ENCODE data around the gene OR56B4. TPM values are rescaled to one million over a fixed set of nuclear protein-coding genes. Genes with fewer than 3 reads are reported as not detected.
"Not testable (repeated sequence)": the region's sequence is repeated elsewhere in the genome, so short reads cannot be mapped to it uniquely, and the experiment has no call there.

OR56B4 gene
- total and polyA plus RNA-seq, 7 donors: not detected

GRCh38 chr11:6124245-6124644 is 16.8 kb downstream of the OR56B4 start:
- Histone ChIP-seq H3K9me3 (no peaks in the 10 kb centered on the region), H3K36me3 (no peaks in the 10 kb centered on the region), H3K27me3 (no peaks in the 10 kb centered on the region), H3K4me1 (no peaks in the 10 kb centered on the region), H3K4me3 (no peak overlapping the region), H3K27ac (no peak overlapping the region)
- intact Hi-C loops (cut with DNase I): no loop called here
- TF ChIP-seq POLR2A (IDR thresholded peaks at IDR 0.05): no peak
- no peak for TF ChIP-seq EP300 (IDR thresholded peaks at IDR 0.05)
- no peak for TF ChIP-seq POLR2AphosphoS5 (IDR thresholded peaks at IDR 0.05)
- no peak for TF ChIP-seq CTCF (IDR thresholded peaks at IDR 0.05)
- DNase-seq: no peak
- 22 to 35% methylated on average over 3 of the region's 3 CpGs for WGBS, 2 donors

GRCh38 chr11:6127881-6128280 is 20.4 kb downstream of the OR56B4 start:
- WGBS, 2 donors: 65 to 74% methylated on average over 4 of the region's 4 CpGs

GRCh38 chr11:6129011-6129410 is 21.5 kb downstream of the OR56B4 start:
- intact Hi-C loops (cut with DNase I): no loop called here
- H3K27me3 ChIP-seq: no peaks in the 10 kb centered on the region
- no peaks in the 10 kb centered on the region for H3K9me3 ChIP-seq
- H3K4me1 ChIP-seq: no peaks in the 10 kb centered on the region
- H3K27ac ChIP-seq: no peak overlapping the region
- H3K36me3 ChIP-seq: no peaks in the 10 kb centered on the region
- H3K4me3 ChIP-seq: no peak overlapping the region
- TF ChIP-seq POLR2A (IDR thresholded peaks at IDR 0.05) (no peak), CTCF (IDR thresholded peaks at IDR 0.05) (no peak), EP300 (IDR thresholded peaks at IDR 0.05) (no peak), POLR2AphosphoS5 (IDR thresholded peaks at IDR 0.05) (no peak)
- no peak for DNase-seq
- WGBS, 2 donors: 79 to 90% methylated on average over 1 of the region's 1 CpG

More at GRCh38 chr11:6127881-6128280, 20.4 kb downstream of the OR56B4 start:
- intact Hi-C loops (cut with DNase I): no loop called here
- Histone ChIP-seq H3K27ac (no peak overlapping the region), H3K4me3 (no peak overlapping the region), H3K36me3 (no peaks in the 10 kb centered on the region), H3K9me3 (no peaks in the 10 kb centered on the region), H3K4me1 (no peaks in the 10 kb centered on the region), H3K27me3 (no peaks in the 10 kb centered on the region)
- TF ChIP-seq CTCF (IDR thresholded peaks at IDR 0.05): no peak
- DNase-seq: no peak

GRCh38 chr11:6129635-6130034 is 22.2 kb downstream of the OR56B4 start:
- WGBS, 2 donors: 73 to 79% methylated on average over 1 of the region's 1 CpG
- Histone ChIP-seq H3K36me3 (no peaks in the 10 kb centered on the region), H3K9me3 (no peaks in the 10 kb centered on the region), H3K4me1 (no peaks in the 10 kb centered on the region), H3K27ac (no peak overlapping the region), H3K27me3 (no peaks in the 10 kb centered on the region), H3K4me3 (no peak overlapping the region)
- no peak for TF ChIP-seq CTCF (IDR thresholded peaks at IDR 0.05)
- intact Hi-C loops (cut with DNase I): no loop called here
- no peak for DNase-seq

GRCh38 chr11:6132431-6132830 is 24.9 kb downstream of the OR56B4 start:
- DNase-seq: no peak

GRCh38 chr11:6135936-6136335 is 28.5 kb downstream of the OR56B4 start:
- H3K27me3 ChIP-seq; intact Hi-C loops (cut with DNase I); H3K36me3 ChIP-seq; H3K4me3 ChIP-seq; H3K27ac ChIP-seq; DNase-seq; H3K9me3 ChIP-seq; H3K4me1 ChIP-seq: not testable (repeated sequence)
- 60 to 82% methylated on average over 2 of the region's 2 CpGs for WGBS, 2 donors

More at GRCh38 chr11:6132431-6132830, 24.9 kb downstream of the OR56B4 start:
- Histone ChIP-seq H3K4me1 (no peaks in the 10 kb centered on the region), H3K9me3 (no peaks in the 10 kb centered on the region), H3K4me3 (no peak overlapping the region), H3K36me3 (no peaks in the 10 kb centered on the region), H3K27ac (no peak overlapping the region), H3K27me3 (no peaks in the 10 kb centered on the region)
- intact Hi-C loops (cut with DNase I): no loop called here
- TF ChIP-seq CTCF (IDR thresholded peaks at IDR 0.05): no peak
- TF ChIP-seq POLR2AphosphoS5 (IDR thresholded peaks at IDR 0.05): no peak
- TF ChIP-seq EP300 (IDR thresholded peaks at IDR 0.05): no peak
- TF ChIP-seq POLR2A (IDR thresholded peaks at IDR 0.05): no peak
- 91 to 96% methylated on average over 1 of the region's 1 CpG for WGBS, 2 donors
